BLaER1 (cell line): ENCODE measurements around the gene KLHL35.
A peak's percentile ranks its signal among the peaks of the same experiment; 100 is the strongest.

Experiments used
- H3K27ac ChIP-seq: shearing (Covaris generic); formaldehyde crosslinking; 2 replicates; pipeline ENCODE4 v1.8.1; 2022
- H3K27me3 ChIP-seq: shearing (Covaris generic); formaldehyde crosslinking; 2 replicates; pipeline ENCODE4 v1.8.1; 2022
- H3K36me3 ChIP-seq: shearing (Covaris generic); formaldehyde crosslinking; 2 replicates; pipeline ENCODE4 v1.8.1; 2022
- H3K4me1 ChIP-seq: shearing (Covaris generic); formaldehyde crosslinking; 2 replicates; pipeline ENCODE4 v1.8.1; 2022
- H3K4me2 ChIP-seq: shearing (Covaris generic); formaldehyde crosslinking; 2 replicates; pipeline ENCODE4 v1.8.1; 2022
- H3K4me3 ChIP-seq: shearing (Covaris generic); formaldehyde crosslinking; 2 replicates; pipeline ENCODE4 v1.8.1; 2022
- H3K9ac ChIP-seq: shearing (Covaris generic); formaldehyde crosslinking; 2 replicates; pipeline ENCODE4 v1.8.1; 2022
- H3K9me3 ChIP-seq: shearing (Covaris generic); formaldehyde crosslinking; 2 replicates; pipeline ENCODE4 v1.8.1; 2022
- H4K20me1 ChIP-seq: shearing (Covaris generic); formaldehyde crosslinking; 2 replicates; pipeline ENCODE4 v1.8.1; 2022
- Cebpa-rat ChIP-seq: shearing (Covaris generic); IDR thresholded peaks from 2 replicates; pipeline ENCODE4 v1.8.1; 2022

Gene KLHL35

DNA sequence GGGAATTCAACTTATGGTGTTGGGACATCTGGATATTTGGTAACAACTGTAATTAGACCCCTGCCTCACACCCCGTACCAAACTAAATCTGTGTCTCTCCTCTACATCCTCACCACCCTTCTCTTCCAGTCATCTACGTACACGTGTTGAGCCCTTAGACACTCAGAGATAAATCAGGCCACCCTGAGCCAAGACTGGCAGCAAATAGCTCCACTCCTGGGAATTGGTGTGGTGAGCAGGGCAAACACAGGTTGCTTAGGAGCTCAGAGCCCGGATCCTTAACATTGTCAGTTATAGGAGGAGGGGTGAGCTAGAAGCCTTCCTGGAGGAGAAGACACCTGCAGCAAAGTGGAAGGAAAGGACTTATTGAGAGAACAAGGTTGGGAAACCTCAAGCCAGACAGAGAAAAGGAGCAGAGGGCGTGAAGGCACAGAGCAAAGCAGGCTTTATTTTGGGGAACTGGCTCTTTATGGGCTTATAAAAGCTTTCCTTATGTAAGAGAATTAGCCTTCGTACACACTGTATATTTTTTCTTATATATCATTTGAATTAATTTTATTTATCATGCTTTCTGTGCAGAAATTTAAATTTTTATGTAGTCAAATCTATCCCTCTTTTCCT is 36.9 kb upstream of the KLHL35 start:
- Histone ChIP-seq H3K4me2 (peak overlapping the region; percentile 61), H3K27ac (no peak overlapping the region), H3K4me1 (peaks cover 61% of the 10 kb centered on the region), H4K20me1 (no peaks in the 10 kb centered on the region), H3K4me3 (no peak overlapping the region), H3K27me3 (no peaks in the 10 kb centered on the region), H3K9ac (no peak overlapping the region), H3K9me3 (no peaks in the 10 kb centered on the region), H3K36me3 (no peaks in the 10 kb centered on the region)
- no peak for TF ChIP-seq Cebpa-rat

DNA sequence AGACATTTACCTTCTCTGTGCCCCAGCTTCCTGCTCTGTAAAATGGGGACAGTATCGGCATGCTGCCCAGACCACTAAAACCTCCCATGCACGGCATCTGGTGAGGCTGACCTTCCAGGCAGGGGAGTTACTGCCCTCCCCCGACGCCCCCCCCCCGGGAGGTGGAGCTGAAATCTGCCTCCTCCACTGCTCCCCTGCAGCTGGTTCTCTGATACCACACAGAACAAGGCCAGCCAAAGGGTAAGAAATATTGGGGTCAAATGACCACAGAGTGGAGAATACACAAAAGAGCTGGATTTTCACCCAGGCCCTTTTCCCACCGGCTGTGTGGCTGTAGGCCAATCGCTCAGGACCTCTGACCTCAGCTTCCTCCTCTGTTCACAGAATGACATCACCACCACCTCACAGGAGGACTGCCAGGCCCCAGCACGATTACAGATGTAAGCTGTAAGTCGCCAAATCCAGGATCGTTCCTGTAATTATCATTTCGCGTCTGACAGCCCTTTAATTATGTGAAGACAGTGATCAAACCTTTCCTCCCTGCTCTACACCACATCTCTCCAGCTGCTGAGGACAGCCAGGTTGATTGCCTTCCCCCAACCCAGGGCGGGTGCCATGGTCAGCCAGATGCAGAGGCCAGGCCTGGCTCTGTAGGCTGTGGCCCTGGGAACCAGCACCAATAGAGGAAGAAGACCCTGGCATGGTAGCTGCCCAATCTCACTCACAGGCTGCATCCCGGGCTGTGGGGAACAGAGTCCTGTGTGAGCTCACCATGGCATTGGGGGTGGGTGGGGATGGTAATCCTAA is 35.7 kb upstream of the KLHL35 start:
- Histone ChIP-seq H3K4me1 (peaks cover 51% of the 10 kb centered on the region), H3K27ac (no peak overlapping the region), H4K20me1 (no peaks in the 10 kb centered on the region), H3K36me3 (no peaks in the 10 kb centered on the region), H3K4me3 (no peak overlapping the region), H3K9ac (no peak overlapping the region), H3K27me3 (no peaks in the 10 kb centered on the region), H3K4me2 (peak overlapping the region; percentile 61), H3K9me3 (no peaks in the 10 kb centered on the region)
- TF ChIP-seq Cebpa-rat, result no peak

DNA sequence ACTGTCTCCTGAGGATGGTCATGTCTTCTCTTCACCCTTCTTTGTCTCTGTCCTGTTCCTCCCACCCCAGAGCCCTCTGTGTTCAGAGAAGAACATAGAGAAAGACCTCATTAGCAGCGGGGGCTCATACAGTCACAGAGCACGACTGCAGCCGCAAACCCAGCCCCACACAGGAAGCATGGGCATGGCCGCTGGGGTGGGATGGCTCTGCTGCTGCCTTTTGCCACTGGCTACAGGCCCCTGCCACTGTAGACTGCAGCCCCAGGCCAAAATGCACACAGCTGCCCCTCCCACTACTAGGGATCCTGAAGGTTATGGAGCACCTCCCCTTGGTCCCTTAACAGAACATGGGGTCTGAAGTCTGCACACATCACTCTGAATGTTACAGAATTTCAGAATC is 34.9 kb upstream of the KLHL35 start:
- Histone ChIP-seq H3K4me3 (no peak overlapping the region), H3K4me1 (peaks cover 51% of the 10 kb centered on the region)
- TF ChIP-seq Cebpa-rat, result no peak

DNA sequence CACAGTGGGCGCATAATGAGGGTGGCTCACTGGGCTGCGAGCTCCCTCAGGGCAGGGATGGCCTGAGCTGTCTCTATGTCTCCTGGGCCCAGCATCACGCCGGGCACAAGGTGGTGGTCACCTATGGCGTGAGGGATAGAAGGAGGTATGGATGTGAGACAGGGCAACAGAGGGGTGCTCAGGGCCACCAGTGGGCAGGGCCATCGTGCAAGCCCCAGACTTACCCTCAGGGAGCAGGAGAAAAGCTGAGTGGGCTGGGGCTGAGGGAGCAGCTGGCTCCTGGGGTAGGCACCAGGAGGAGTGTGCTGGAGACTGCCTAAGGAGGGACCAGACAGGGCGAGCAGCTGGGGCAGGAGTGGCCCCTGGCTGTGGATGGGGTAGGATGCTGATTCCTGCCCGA is 34.3 kb upstream of the KLHL35 start:
- TF ChIP-seq Cebpa-rat, result no peak
- Histone ChIP-seq H3K27me3 (no peaks in the 10 kb centered on the region), H3K4me2 (peak overlapping the region; percentile 18; the same call in 1 of the 2 replicates), H3K4me1 (peaks cover 50% of the 10 kb centered on the region), H3K9ac (no peak overlapping the region), H3K36me3 (no peaks in the 10 kb centered on the region), H3K4me3 (no peak overlapping the region), H3K27ac (no peak overlapping the region), H3K9me3 (no peaks in the 10 kb centered on the region), H4K20me1 (no peaks in the 10 kb centered on the region)

More for the DNA sequence above, 34.9 kb upstream of the KLHL35 start:
- H3K9ac ChIP-seq, result no peak overlapping the region
- H3K36me3 ChIP-seq, result no peaks in the 10 kb centered on the region
- H3K27me3 ChIP-seq, result no peaks in the 10 kb centered on the region
- peak overlapping the region; percentile 18 for H3K4me2 ChIP-seq
- H3K27ac ChIP-seq, result no peak overlapping the region
- H3K9me3 ChIP-seq, result no peaks in the 10 kb centered on the region
- no peaks in the 10 kb centered on the region for H4K20me1 ChIP-seq

DNA sequence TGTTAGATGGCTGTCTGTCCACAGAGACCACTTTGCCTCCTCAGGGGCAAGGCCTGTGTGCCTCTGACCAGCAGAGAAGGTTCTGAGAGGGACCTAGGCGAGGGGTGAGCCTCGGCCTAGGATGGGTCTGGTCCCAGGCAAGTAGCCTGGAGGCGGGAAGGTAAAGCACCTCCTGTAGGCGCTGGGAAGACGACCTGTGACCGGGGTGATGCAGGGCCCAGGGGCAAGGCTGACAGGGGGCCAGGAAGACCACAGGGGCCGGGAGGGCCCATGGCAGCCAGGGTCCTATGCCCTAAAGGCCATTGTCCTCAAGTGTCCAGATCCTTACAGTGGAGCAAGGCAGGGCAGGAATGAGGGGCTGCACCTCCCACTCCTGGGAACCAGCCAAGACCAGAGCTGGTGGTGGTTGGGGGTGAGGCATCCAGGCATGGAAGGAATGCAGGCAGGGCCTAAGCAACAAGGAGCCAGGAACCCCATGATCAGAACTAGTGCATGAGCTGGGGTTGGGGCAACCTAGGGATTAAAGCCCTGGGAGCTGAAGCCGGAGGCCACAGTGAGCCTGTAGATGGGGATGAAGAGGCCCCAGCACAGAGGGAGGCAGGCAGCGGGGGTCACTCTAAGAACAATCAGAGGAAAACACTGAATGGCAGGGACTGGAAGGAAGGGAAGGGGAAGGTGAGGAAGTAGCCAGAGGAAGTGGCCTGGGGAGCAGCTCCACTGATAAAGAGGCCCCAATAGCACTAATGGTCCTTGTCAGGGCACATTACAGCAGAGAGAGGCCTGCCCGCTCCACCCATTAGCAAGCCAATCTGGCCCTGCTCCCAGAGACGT is 32.9 kb upstream of the KLHL35 start:
- Histone ChIP-seq H3K4me2 (no peak overlapping the region), H3K36me3 (no peaks in the 10 kb centered on the region), H3K27me3 (no peaks in the 10 kb centered on the region), H3K4me3 (no peak overlapping the region), H3K9ac (no peak overlapping the region), H4K20me1 (no peaks in the 10 kb centered on the region), H3K4me1 (peaks cover 36% of the 10 kb centered on the region), H3K27ac (no peak overlapping the region), H3K9me3 (no peaks in the 10 kb centered on the region)
- no peak for TF ChIP-seq Cebpa-rat

DNA sequence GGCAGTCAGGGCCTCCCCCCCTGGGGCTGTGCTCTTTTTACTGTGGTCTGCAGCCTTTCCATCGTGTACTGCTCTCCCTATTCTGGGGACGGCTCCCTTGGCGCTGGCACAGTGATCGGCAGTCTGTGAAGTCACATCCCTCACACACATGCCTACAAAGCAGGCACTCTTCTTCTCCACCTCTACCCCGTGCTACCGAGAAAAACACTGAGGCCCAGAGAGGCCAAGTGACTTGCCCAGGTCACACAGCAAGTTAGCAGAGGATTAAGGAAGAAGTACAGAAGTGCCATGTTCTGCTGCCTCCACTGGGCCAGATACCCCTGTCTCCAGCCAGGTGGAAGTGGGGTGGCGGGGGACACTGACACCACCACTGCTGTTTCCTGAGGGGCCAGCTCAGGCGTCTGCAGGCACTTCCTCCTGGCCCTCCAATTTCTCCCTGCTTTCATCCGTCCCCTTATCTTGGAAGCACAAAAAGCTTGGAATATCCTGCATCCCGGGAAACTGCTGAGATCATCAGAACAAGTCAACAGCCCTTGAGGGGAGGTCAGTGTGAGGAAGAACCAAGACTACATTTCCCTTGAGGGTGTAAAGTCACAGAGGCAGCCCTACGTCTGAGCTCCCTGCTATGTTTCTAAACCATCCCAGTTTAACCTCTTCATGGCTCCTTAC is 30.2 kb upstream of the KLHL35 start:
- Histone ChIP-seq H3K4me2 (no peak overlapping the region), H3K9ac (no peak overlapping the region), H3K27ac (no peak overlapping the region), H3K4me3 (no peak overlapping the region), H3K9me3 (no peaks in the 10 kb centered on the region), H4K20me1 (no peaks in the 10 kb centered on the region), H3K36me3 (no peaks in the 10 kb centered on the region), H3K4me1 (peaks cover 10% of the 10 kb centered on the region), H3K27me3 (no peaks in the 10 kb centered on the region)
- no peak for TF ChIP-seq Cebpa-rat

DNA sequence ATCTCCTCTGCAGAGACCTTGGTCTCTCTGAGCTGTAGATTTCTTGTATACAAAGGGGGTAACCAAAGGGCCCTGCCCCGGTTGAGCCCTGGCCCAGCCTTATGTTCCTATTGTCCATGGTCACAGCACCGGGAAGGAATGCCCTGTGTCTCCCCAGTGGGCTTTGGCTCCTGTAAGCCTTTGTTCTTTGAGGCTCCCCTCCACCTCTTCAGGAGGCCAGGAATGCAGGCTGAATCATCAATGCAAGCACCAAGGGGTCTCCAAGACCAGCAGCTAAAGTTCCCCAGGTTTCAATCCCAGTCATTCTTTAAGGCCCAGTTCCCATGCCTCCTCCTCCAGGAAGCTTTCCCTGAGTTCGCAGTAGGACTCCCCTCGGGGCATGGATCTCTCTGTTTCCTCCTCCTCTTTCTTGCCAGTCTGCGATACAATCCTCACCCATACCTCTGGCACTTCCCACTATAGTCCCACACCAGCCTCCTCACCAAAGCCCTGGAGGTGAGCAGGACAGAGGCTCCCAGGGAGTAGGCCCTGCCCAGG is 29.2 kb upstream of the KLHL35 start:
- Histone ChIP-seq H3K4me3 (no peak overlapping the region), H3K9ac (no peak overlapping the region), H3K9me3 (no peaks in the 10 kb centered on the region), H3K4me1 (no peaks in the 10 kb centered on the region), H4K20me1 (no peaks in the 10 kb centered on the region), H3K27ac (no peak overlapping the region), H3K4me2 (no peak overlapping the region), H3K36me3 (no peaks in the 10 kb centered on the region), H3K27me3 (no peaks in the 10 kb centered on the region)
- no peak for TF ChIP-seq Cebpa-rat

DNA sequence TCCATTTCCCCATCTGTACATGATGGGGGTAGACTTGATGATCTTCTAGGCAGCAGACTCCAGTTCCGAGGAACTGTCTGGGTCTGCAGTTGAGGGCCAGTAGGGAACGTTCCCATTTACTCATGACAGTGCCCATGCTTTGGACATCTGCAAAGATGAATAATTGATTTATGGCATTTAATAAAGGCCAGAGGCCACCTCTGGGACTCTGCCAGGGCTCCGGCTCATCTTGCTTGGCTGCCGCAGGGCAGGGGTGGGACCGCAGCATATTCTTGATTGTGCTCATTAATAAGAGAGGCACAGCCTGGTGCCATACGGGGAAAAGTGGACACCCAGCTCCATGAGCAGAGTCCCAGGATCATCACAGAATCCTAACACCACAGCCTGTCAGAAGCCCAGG is 28.1 kb upstream of the KLHL35 start:
- H3K9me3 ChIP-seq, result no peaks in the 10 kb centered on the region
- H3K36me3 ChIP-seq, result no peaks in the 10 kb centered on the region
- TF ChIP-seq Cebpa-rat, result no peak
- no peaks in the 10 kb centered on the region for H3K27me3 ChIP-seq
- no peaks in the 10 kb centered on the region for H4K20me1 ChIP-seq
- H3K9ac ChIP-seq, result no peak overlapping the region
- H3K4me3 ChIP-seq, result no peak overlapping the region
- H3K27ac ChIP-seq, result no peak overlapping the region
- H3K4me2 ChIP-seq, result no peak overlapping the region
- H3K4me1 ChIP-seq, result no peaks in the 10 kb centered on the region

DNA sequence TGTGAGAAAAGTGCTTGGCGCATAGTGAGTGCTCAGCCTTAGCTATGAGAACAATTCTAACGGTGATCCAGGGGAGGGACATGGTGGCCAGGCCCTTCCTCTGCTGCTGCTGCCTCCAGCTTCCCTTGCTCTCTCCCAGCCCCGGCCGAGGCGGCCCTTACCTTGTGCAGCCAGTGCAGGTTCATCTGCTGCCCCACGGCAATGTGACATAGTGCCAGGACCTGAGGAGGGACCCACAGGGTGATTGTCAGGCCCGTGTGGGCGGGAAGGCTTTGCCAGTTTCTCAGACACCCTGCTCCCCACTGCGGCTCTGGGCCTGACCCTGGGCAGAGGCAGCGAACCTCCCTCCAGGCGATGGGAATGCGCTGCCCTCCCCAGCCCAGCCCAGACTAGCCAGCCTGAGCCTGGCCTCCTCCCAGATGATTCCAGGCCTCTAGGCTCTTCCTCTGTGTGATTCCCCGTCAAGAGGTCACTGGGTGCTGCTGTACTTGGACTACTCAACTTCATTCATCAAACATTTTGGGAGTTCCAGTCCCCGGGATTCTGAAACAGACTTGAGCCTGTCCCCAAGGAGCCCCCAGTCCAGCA is 23.7 kb upstream of the KLHL35 start:
- no peak overlapping the region for H3K9ac ChIP-seq
- H4K20me1 ChIP-seq, result no peaks in the 10 kb centered on the region
- no peak overlapping the region for H3K4me3 ChIP-seq
- H3K9me3 ChIP-seq, result no peaks in the 10 kb centered on the region
- TF ChIP-seq Cebpa-rat, result no peak
- H3K27ac ChIP-seq, result no peak overlapping the region
- H3K27me3 ChIP-seq, result no peaks in the 10 kb centered on the region
- H3K4me2 ChIP-seq, result no peak overlapping the region
- no peaks in the 10 kb centered on the region for H3K4me1 ChIP-seq
- H3K36me3 ChIP-seq, result no peaks in the 10 kb centered on the region
